ENCODE data around the gene SIK3. TPM values are rescaled to one million over a fixed set of nuclear protein-coding genes. Genes with fewer than 3 reads are reported as not detected.

The SIK3 gene
- total RNA-seq, 1 donor from 2014 or later = 12.3 TPM

GRCh38 chr11:116797816-116798215 is 300.4 kb downstream of the SIK3 start:
- no peak for DNase-seq (ENCODE audit: low spot score)

GRCh38 chr11:116796548-116796947 is 301.7 kb downstream of the SIK3 start:
- DNase-seq (ENCODE audit: low spot score) = no peak

- DNase-seq (ENCODE audit: low spot score) = no peak
These were observed 303.4 kb downstream of the SIK3 start for GRCh38 chr11:116794851-116795250.

- DNase-seq (ENCODE audit: low spot score) = no peak
These were observed 304.5 kb downstream of the SIK3 start for GRCh38 chr11:116793772-116794097.

Other genes starting within 250 kb of the SIK3 start
- gene PAFAH1B2, start 45.9 kb upstream of the SIK3 start, total RNA-seq (ENCODE audit: insufficient read depth, low replicate concordance) = 117 TPM
- 37.3 TPM for gene SIDT2, start 80.3 kb upstream of the SIK3 start, total RNA-seq (ENCODE audit: insufficient read depth, low replicate concordance)
- 5,845 TPM for gene TAGLN, start 100.9 kb upstream of the SIK3 start, total RNA-seq (ENCODE audit: insufficient read depth, low replicate concordance)
- 27.0 TPM for gene PCSK7, start 133.6 kb upstream of the SIK3 start, total RNA-seq (ENCODE audit: insufficient read depth, low replicate concordance)
- 10.8 TPM for gene RNF214, start 134.2 kb upstream of the SIK3 start, total RNA-seq (ENCODE audit: insufficient read depth, low replicate concordance)
- 6.3 TPM for gene BACE1-AS, start 192.9 kb upstream of the SIK3 start, total RNA-seq (ENCODE audit: insufficient read depth, low replicate concordance)
- 12.0 TPM for gene BACE1, start 217.8 kb upstream of the SIK3 start, total RNA-seq (ENCODE audit: insufficient read depth, low replicate concordance)
- 49.8 TPM for gene CEP164, start 229.4 kb upstream of the SIK3 start, total RNA-seq (ENCODE audit: insufficient read depth, low replicate concordance)

Measured in umbilical cord (tissue), 2 donors.